ENCODE results near the gene NTM.

- TF ChIP-seq CTCF (IDR thresholded peaks at IDR 0.05): no peak
- no peak for TF ChIP-seq ZFX (IDR thresholded peaks at IDR 0.05; ENCODE audit: borderline replicate concordance)
These were observed 682.5 kb downstream of the NTM start for GRCh38 chr11:132052904-132053303.
